ENCODE data around the gene CROCC2.

DNA sequence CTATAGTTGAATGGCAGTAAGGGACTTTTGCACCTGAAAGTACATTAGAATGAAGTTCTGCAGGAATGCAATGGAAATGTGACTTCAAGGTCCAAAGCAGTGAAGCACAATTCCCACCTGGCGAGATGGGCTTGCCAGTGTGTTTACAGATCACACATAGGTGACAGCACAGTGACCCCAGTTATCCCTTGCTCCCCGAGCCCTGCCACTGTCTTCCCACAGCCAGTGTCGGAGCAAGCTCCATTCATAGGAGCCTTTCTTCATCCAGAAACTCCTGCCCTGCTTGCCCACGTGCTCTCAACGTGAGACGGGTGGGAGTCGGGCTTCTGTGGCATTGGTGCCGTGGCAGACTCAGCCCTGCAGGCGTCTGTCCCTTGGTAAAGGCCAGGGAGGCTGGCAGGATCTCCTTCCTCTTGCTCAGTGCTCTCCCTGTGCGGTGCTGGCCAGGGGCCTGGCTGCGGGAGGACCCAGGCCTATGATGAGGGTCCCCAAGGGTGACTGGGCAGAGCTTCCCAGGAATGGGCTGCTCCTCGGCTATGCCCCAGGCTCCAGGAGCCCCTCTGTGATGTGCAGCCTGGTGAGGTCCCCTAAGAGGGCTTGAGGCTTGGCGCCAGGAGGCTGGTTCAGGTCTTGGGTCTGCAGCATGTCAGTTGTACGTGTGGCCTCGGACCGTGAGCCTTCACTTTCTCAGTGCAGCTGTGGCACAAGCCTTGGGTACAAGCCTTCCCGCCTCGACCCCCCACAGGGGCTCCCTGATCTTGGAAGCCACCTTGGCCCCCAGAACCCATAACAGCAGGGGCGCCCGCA, 132.4 kb downstream of the CROCC2 start:
- TF ChIP-seq, protein P1, sequence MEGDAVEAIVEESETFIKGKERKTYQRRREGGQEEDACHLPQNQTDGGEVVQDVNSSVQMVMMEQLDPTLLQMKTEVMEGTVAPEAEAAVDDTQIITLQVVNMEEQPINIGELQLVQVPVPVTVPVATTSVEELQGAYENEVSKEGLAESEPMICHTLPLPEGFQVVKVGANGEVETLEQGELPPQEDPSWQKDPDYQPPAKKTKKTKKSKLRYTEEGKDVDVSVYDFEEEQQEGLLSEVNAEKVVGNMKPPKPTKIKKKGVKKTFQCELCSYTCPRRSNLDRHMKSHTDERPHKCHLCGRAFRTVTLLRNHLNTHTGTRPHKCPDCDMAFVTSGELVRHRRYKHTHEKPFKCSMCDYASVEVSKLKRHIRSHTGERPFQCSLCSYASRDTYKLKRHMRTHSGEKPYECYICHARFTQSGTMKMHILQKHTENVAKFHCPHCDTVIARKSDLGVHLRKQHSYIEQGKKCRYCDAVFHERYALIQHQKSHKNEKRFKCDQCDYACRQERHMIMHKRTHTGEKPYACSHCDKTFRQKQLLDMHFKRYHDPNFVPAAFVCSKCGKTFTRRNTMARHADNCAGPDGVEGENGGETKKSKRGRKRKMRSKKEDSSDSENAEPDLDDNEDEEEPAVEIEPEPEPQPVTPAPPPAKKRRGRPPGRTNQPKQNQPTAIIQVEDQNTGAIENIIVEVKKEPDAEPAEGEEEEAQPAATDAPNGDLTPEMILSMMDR (IDR thresholded peaks at IDR 0.05; ENCODE audit: insufficient read depth, low read length, poor library complexity, severe bottlenecking) = no peak
- TF ChIP-seq EZH2phosphoT487 (conservative IDR thresholded peaks at IDR 0.05; ENCODE audit: low read length) = no peak
